Measurements from ENCODE around the gene TCHHL1.

TCHHL1 gene

GRCh38 chr1:152089014-152089674 is at the start of gene TCHHL1:
Gene TCHHL1, minus strand, starts transcription at chr1:152089064. Its CDS starts 921 bp downstream, at chr1:152088143.
- DNase-seq (ENCODE audit: low spot score): no peak

GRCh38 chr1:152137215-152137614 is 48.4 kb upstream of the TCHHL1 start:
- DNase-seq (ENCODE audit: low spot score): no peak

- DNase-seq (ENCODE audit: low spot score): no peak
These were observed 41.3 kb upstream of the TCHHL1 start for GRCh38 chr1:152130186-152130585.

- no peak for DNase-seq (ENCODE audit: low spot score)
These were observed 38.8 kb upstream of the TCHHL1 start for GRCh38 chr1:152127673-152128072.

GRCh38 chr1:152125834-152126443 is 37.1 kb upstream of the TCHHL1 start:
- no peak for DNase-seq (ENCODE audit: low spot score)

GRCh38 chr1:152118915-152119314 is 30.1 kb upstream of the TCHHL1 start:
- no peak for DNase-seq (ENCODE audit: low spot score)

GRCh38 chr1:152115344-152115743 is 26.5 kb upstream of the TCHHL1 start, which contains the start of gene TCHH:
Gene TCHH, minus strand, starts transcription at chr1:152115444. Its CDS starts 1,364 bp downstream, at chr1:152114080.
- DNase-seq (ENCODE audit: low spot score): no peak

- DNase-seq (ENCODE audit: low spot score): no peak
These were observed 24.1 kb upstream of the TCHHL1 start for GRCh38 chr1:152112885-152113432.

- DNase-seq (ENCODE audit: low spot score): no peak
These were observed 23.4 kb upstream of the TCHHL1 start for GRCh38 chr1:152112101-152112884.

- no peak for DNase-seq (ENCODE audit: low spot score)
These were observed 22.7 kb upstream of the TCHHL1 start for GRCh38 chr1:152111515-152111968.

GRCh38 chr1:152110860-152111514 is 22.1 kb upstream of the TCHHL1 start:
- DNase-seq (ENCODE audit: low spot score): no peak

- no peak for DNase-seq (ENCODE audit: low spot score)
These were observed 21.5 kb upstream of the TCHHL1 start for GRCh38 chr1:152110365-152110859.

GRCh38 chr1:152109998-152110294 is 21.1 kb upstream of the TCHHL1 start:
- DNase-seq (ENCODE audit: low spot score): no peak

- DNase-seq (ENCODE audit: low spot score): no peak
These were observed 20.6 kb upstream of the TCHHL1 start for GRCh38 chr1:152109231-152109997.

GRCh38 chr1:152108882-152109222 is 20.0 kb upstream of the TCHHL1 start:
- no peak for DNase-seq (ENCODE audit: low spot score)

GRCh38 chr1:152107984-152108881 is 19.4 kb upstream of the TCHHL1 start:
- no peak for DNase-seq (ENCODE audit: low spot score)

GRCh38 chr1:152107031-152107983 is 18.4 kb upstream of the TCHHL1 start:
- no peak for DNase-seq (ENCODE audit: low spot score)

GRCh38 chr1:152104854-152105253 is 16.0 kb upstream of the TCHHL1 start:
- DNase-seq (ENCODE audit: low spot score): no peak

- DNase-seq (ENCODE audit: low spot score): no peak
These were observed 8.1 kb upstream of the TCHHL1 start for GRCh38 chr1:152096931-152097330.

Data from left forelimb (tissue), 1 donor.